Fibroblast of villous mesenchyme (primary cell): Measurements from ENCODE around the gene RNU6-8. TPM values are rescaled to one million over a fixed set of nuclear protein-coding genes. Genes with fewer than 3 reads are reported as not detected.

Source experiments
- DNase-seq: peaks from one replicate; pipeline ENCODE4 v3.0.0-alpha.2; 2010; ENCODE audit warnings: low read depth
- H3K4me3 ChIP-seq: 2 replicates; pipeline ENCODE4 v1.5.1; 2011; ENCODE audit warnings: low read depth, mild to moderate bottlenecking, low read length
- total RNA-seq: library from RNA; depleted of rRNA; stranded (reverse); fragments of >200 nt; gene quantifications from 2 replicates; pipeline ENCODE4 v1.2.3, GENCODE V29; 2012
- TF ChIP-seq, protein P1 (sequence below): IDR thresholded peaks from 2 replicates; pipeline ENCODE4 v1.5.1; 2012; ENCODE audit warnings: low read depth, mild to moderate bottlenecking, low read length; ENCODE audit not compliant: insufficient read depth

The RNU6-8 gene
- total RNA-seq, 1 donor: not detected

- H3K4me3 ChIP-seq: no peak overlapping the region
- TF ChIP-seq, protein P1, sequence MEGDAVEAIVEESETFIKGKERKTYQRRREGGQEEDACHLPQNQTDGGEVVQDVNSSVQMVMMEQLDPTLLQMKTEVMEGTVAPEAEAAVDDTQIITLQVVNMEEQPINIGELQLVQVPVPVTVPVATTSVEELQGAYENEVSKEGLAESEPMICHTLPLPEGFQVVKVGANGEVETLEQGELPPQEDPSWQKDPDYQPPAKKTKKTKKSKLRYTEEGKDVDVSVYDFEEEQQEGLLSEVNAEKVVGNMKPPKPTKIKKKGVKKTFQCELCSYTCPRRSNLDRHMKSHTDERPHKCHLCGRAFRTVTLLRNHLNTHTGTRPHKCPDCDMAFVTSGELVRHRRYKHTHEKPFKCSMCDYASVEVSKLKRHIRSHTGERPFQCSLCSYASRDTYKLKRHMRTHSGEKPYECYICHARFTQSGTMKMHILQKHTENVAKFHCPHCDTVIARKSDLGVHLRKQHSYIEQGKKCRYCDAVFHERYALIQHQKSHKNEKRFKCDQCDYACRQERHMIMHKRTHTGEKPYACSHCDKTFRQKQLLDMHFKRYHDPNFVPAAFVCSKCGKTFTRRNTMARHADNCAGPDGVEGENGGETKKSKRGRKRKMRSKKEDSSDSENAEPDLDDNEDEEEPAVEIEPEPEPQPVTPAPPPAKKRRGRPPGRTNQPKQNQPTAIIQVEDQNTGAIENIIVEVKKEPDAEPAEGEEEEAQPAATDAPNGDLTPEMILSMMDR: no peak
- no peak for DNase-seq
Measured at GRCh38 chr14:32189811-32190210, 13.3 kb downstream of the RNU6-8 start.

GRCh38 chr14:32186248-32186647 is 16.8 kb downstream of the RNU6-8 start:
- H3K4me3 ChIP-seq: no peak overlapping the region
- DNase-seq: no peak
- TF ChIP-seq, protein P1: no peak

DNA sequence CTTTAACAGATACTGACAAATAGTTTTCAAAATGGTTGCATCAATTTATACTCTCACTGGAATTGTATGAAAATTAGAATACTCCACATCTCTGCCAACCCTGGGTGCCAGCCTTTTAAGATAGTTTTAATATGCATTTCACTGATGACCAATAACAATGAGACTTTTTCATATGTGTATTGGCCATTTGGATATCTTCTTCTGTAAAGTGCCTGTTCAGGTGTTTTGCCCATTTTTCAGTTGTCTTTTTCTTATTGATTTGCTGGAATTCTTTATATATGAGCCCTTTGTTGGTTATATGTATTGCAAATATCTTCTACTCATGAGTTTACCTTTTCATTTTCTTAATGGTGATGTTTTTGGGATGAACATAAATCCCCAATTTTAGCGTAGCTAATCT is 18.0 kb downstream of the RNU6-8 start:
- DNase-seq: no peak
- TF ChIP-seq, protein P1: no peak
- no peak overlapping the region for H3K4me3 ChIP-seq

DNA sequence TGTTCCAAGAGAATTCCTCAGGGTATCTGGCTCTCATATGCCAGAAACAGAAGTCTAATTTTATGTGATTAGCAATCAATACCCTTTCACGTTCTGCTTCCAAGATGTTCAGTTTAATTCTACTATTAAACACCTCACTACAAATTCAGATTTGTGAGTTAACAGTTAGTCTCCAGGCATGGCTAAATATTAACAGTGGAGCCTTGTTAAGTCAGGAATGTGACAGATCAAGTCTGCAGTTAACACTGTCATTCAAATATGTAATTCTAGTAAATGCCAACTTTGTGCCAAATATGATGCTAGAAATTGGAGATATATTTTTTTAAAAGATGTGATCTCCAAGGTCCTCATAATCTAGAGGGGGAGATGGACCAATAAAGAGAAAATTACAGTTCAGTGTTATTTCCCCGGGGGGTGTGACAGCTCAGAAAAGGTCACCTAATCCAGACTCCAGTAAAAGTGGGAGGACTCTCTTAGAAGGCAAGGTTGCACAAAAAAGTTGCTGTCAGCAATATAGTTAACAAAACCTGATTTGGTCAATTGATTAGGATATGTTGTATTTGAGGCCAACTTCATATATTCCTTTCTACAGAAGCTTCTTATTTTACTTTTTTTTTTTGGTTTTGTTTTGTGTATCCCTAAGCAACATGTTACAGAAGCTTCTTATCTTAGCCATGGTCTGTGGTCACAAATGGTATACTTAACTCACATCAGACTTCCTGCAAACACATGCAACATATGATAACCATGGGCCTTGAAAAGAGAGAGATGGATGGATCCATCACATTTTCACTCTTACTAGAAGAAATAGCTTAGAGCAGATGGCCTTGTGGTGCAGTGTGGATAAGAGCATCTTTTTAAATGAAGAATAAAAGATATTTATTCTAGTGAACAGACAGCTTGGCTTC is 19.7 kb downstream of the RNU6-8 start:
- TF ChIP-seq, protein P1: no peak
- DNase-seq: no peak
- no peak overlapping the region for H3K4me3 ChIP-seq

DNA sequence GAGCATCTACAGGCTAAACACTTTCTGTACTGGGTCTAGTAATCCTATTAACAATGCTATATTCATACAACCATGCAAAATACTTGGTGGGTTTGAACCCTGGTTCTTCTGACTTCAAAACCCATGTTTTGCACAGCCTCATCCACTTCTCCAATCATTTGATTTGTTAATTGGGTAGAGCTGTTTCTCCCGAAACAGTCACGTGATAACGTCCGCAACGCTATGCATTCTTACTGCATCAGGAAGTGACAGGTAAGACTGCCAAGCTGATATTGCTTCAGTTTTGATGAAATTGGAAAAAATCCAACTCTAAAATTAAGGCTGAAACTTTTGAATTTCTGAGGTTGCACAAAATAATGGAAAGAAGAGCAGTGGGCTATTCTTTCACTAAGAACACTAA is 31.6 kb downstream of the RNU6-8 start:
- TF ChIP-seq, protein P1: no peak
- no peak for DNase-seq
- H3K4me3 ChIP-seq: no peak overlapping the region

DNA sequence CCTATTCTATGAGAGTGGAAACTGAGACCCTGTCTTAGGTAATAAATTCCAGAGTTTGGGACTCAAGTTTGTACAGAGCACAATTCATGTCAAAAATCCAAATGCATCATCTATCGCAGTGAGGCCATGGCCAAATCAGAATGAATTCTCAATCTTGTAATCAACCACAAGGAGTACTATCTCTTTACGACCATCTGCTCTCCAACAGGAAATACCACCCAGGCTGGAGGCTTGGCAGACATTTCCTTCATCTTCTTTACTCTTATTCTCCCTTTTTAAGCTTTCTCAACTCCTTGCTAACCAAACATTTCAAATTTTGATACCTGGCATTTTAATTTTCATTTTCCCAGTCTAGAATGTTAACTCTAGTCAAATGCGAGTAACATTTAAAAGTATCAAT is 33.9 kb downstream of the RNU6-8 start:
- TF ChIP-seq, protein P1: no peak
- DNase-seq: no peak
- no peak overlapping the region for H3K4me3 ChIP-seq
